HG03521 (cell line): ENCODE measurements around the gene PSORS1C1.
"Not testable (repeated sequence)": the region's sequence is repeated elsewhere in the genome, so short reads cannot be mapped to it uniquely, and the experiment has no call there.

ENCODE experiments used
- ATAC-seq: cut with Tn5 transposase; IDR thresholded peaks from one replicate; pipeline ENCODE4 v1.9.1; 2021; ENCODE audit warnings: mild to moderate bottlenecking, moderate library complexity; ENCODE audit not compliant: unreplicated experiment

Gene PSORS1C1

GRCh38 chr6:31157513-31158139 is 43.0 kb downstream of the PSORS1C1 start, which contains the start of gene CCHCR1:
Gene CCHCR1 (minus strand): TSS chr6:31157802. CDS start chr6:31157600, 202 bp downstream.
- no peak for ATAC-seq

- peak; percentile 86 for ATAC-seq
Measured at GRCh38 chr6:31158140-31158862, 43.7 kb downstream of the PSORS1C1 start, which contains the start of gene TCF19. Gene TCF19 (plus strand): TSS chr6:31158589. CDS start chr6:31159470, 881 bp downstream.

- ATAC-seq = no peak
Measured at GRCh38 chr6:31158863-31159855, 44.6 kb downstream of the PSORS1C1 start.

GRCh38 chr6:31161216-31162126 is 46.9 kb downstream of the PSORS1C1 start:
- ATAC-seq = no peak

GRCh38 chr6:31162463-31163165 is 48.0 kb downstream of the PSORS1C1 start:
- no peak for ATAC-seq

GRCh38 chr6:31163922-31164321 is 49.3 kb downstream of the PSORS1C1 start:
- ATAC-seq = no peak

- not testable (repeated sequence) for ATAC-seq
Measured at GRCh38 chr6:31164475-31165063, 50.0 kb downstream of the PSORS1C1 start.

GRCh38 chr6:31165064-31165832 is 50.6 kb downstream of the PSORS1C1 start:
- ATAC-seq = peak; percentile 72

- ATAC-seq = no peak
Measured at GRCh38 chr6:31165986-31166385, 51.4 kb downstream of the PSORS1C1 start.

- ATAC-seq = no peak
Measured at GRCh38 chr6:31168606-31169005, 54.0 kb downstream of the PSORS1C1 start.

GRCh38 chr6:31169123-31169857 is 54.7 kb downstream of the PSORS1C1 start:
- ATAC-seq = no peak

GRCh38 chr6:31169858-31170599 is 55.4 kb downstream of the PSORS1C1 start:
- ATAC-seq = not testable (repeated sequence)

GRCh38 chr6:31170600-31170881 is 55.9 kb downstream of the PSORS1C1 start, which contains the start of gene POU5F1:
Gene POU5F1 (minus strand): TSS chr6:31170682. CDS start chr6:31170620, 62 bp downstream.
- ATAC-seq = no peak

- ATAC-seq = no peak
Measured at GRCh38 chr6:31170987-31171671, 56.5 kb downstream of the PSORS1C1 start.

GRCh38 chr6:31171931-31172905 is 57.6 kb downstream of the PSORS1C1 start:
- ATAC-seq = no peak
